Stimulated activated CD8-positive, alpha-beta memory T cell treated with anti-CD3 and anti-CD28 coated beads, Interleukin-15, amount 100 ng/mL, for 4 hours (primary cell): Measurements from ENCODE around the gene CPNE2.
"Not testable (repeated sequence)": the region's sequence is repeated elsewhere in the genome, so short reads cannot be mapped to it uniquely, and the experiment has no call there.

Source experiments
- DNase-seq, 2 donors: peaks; one replicate each; pipeline ENCODE4 v3.0.0-alpha.2; 2020; ENCODE audit warnings: low read depth in 2 of 2

The CPNE2 gene

GRCh38 chr16:57091975-57092785 lies at the start of gene CPNE2:
Gene CPNE2 (plus strand): TSS chr16:57092583. CDS start chr16:57110743, 18,160 bp downstream.
- no peak for DNase-seq

GRCh38 chr16:57043248-57043647 lies 49.1 kb upstream of the CPNE2 start:
- no peak for DNase-seq

DNA sequence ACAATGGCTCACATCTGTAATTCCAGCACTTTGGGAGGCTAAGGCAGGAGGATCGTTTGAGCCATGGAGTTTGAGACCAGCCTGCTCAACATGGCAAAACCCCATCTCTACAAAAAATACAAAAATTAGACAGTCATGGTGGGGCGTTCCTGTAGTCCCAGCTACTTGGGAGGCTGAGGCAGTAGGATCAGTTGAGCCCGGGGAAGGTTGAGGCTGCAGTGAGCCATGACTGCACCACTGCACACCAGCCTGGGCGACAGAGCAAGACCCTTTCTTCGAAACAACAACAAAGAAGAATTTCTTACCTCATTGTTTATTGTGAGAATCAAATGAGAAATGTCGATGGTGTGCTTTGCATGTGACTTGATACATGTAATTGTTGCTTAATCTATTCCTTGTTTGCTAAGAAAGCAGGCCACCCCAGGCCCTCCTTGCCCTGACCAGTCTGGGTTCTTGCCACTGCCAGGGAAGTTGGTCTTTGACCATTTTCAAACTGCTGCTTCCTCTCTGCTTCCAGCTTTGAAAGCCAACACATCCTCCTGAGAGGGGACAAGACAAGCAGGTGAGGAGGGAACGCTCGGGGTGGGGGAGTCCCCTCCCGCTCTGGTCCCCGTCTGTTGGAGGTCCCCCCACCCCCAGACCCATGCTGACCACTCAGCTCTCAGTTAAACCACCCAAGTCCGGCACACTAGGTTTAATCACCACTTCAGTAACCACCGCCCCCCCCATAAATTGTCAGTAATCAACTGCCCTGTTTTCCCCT lies 47.3 kb upstream of the CPNE2 start:
- DNase-seq: no peak

GRCh38 chr16:57045694-57046381 lies 46.5 kb upstream of the CPNE2 start:
- no peak for DNase-seq

- DNase-seq: no peak
Observed at GRCh38 chr16:57048095-57048494, 44.3 kb upstream of the CPNE2 start.

GRCh38 chr16:57049678-57050077 lies 42.7 kb upstream of the CPNE2 start:
- no peak for DNase-seq

DNA sequence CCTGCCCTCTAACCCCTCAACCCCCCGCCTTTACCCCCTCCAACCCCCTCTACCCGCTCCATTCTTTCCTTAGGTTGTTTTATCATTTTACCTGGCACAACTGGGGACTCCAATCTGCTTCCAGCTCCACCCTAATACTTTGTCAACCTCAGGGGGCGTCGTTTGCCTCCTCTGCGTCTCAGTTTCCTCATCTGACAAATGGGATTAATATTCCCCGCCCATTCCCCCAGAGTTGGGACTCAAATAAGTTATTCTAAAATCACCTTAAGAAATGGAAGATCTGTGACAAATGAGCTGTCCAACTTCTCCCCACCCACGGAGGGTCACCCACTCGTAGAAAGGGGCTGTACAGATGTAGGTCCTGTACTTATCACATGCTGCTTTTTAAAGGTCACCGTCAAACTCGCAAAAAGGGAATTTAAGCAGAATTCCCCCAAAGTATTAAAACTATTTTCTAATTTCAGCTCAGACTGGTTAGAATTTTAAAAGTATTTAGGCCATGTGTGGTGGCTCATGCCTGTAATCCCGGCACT lies 40.6 kb upstream of the CPNE2 start:
- DNase-seq: no peak

DNA sequence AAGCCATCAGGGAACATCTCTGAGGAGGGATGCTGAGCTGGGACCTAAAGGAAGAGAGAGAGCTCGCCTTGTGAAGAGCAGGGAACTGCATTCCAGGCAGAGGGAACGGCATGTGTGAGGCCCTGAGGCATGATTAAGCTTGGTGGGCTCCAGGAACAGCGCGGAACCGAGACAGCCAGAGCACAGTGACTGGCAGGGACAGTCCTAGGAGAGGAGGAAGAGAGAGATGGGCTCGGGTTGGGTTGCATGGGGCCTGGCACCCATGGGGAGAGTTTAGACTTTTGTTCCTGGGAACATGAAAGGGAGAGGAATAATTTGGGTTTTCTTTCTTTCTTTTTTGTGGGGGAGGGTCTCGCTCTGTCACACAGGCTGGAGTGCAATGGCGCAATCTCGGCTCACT lies 39.2 kb upstream of the CPNE2 start:
- no peak for DNase-seq

GRCh38 chr16:57054338-57054737 lies 38.0 kb upstream of the CPNE2 start:
- no peak for DNase-seq

DNA sequence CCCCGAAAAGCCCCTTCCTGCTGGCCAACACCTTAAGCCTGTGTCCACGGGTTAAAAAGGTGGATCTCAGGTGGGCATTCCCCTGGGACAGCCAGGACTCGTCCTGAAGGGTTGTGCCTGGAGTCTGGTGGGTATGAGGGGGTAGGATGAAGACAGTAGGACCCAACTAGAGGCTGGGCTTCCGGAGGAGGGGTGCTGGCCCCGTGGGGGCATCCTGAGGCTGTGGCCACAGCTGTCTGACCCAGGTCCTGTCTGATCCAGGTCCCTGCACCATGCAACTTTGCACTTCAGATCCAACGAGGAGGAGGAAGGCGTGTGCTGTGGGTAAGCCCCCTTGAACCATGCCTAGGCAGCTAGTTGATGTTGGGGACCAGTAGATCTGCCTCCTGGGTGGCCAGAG lies 37.6 kb upstream of the CPNE2 start:
- no peak for DNase-seq

DNA sequence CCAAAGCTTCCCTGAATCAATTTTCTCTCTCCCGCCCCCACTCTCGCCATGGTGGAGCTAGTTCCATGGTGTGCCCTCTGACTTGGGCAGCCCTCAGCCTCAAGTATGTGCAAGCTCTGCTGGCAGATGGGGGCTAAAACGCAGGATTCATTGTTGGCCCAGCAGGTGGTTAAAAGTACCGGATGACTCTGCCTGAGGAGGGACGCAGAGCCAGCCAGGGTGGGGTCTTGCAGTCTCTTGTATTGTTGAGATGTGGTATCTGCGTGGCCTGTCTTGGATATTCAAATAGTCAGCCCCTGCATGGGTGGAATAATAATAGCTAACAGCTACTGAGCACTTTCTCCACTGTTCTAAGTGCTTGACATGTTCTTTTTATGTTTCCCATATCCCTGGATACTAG lies 36.7 kb upstream of the CPNE2 start:
- no peak for DNase-seq

GRCh38 chr16:57058291-57058861 lies 34.0 kb upstream of the CPNE2 start:
- no peak for DNase-seq

- no peak for DNase-seq
Observed at GRCh38 chr16:57060323-57061083, 31.9 kb upstream of the CPNE2 start.

GRCh38 chr16:57061084-57061905 lies 31.1 kb upstream of the CPNE2 start:
- DNase-seq: no peak

DNA sequence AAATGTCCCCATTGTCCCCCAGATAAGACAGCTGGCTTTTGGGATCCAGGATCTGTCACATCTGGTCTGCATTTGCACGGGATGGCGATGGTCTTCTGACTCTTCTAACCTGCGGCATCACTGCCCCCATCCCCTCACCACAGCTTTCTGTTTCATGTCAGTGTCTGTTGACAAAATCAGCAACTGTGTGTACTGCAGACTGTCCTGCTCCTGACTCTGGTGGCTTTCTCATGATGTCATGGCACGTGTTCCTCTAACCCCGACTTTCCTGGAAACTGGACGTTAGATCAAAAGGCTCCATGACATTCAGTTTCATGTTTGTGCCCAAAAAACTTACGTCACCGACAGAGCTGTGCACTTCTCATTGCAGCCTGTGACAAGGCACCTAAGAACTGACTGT lies 30.1 kb upstream of the CPNE2 start:
- DNase-seq: no peak

GRCh38 chr16:57063189-57063588 lies 29.2 kb upstream of the CPNE2 start:
- DNase-seq: not testable (repeated sequence)

GRCh38 chr16:57064995-57065394 lies 27.4 kb upstream of the CPNE2 start:
- DNase-seq: no peak

GRCh38 chr16:57066625-57067024 lies 25.8 kb upstream of the CPNE2 start:
- no peak for DNase-seq

DNA sequence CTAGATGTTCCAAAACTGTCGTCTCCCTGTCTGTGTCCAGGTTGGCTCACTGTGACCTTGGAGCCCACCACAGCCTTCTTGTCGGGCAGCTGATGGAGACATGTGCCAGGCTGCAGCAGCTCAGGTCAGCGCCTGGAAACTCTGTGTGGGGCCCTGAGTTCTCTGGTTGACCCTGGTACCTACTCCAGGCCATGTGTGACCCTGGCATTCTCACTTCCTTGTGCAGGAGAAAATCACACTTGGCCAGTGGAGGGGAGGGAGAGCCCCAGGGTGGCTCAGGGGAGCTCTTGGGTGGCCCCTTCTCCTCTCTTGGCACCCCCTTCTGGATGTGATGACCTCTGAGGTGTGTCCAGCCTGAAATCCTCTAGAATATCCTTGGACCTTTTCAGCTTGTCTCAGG lies 25.0 kb upstream of the CPNE2 start:
- DNase-seq: no peak

DNA sequence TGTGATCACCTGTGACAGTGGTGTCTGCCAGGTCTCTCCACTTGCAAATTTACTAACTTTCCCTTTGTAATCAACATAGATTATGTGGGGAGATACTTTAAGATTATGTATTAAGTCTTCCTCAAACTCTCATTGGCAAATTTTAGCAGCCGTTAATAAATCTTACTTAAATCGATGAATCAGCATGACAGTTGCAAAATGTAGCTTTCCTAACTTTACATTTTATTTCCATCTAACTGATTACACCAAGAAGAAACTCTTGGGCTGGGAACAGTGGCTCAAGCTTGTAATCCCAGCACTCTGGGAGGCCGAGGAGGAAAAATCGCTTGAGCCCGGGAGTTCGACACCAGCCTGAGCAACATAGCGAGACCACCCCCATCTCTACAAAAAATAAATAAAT lies 23.3 kb upstream of the CPNE2 start:
- no peak for DNase-seq
